SK-N-SH treated with all-trans-retinoic acid at 6 μM for 48 hours (cell line): ENCODE data around the gene ALG8.

Experiments used
- ATAC-seq: fragments of 200-7000 bp; cut with Tn5 transposase; 3 replicates; pipeline ENCODE4 v1.9.1; 2020; ENCODE audit warnings: mild to moderate bottlenecking, moderate library complexity
- BACH2 ChIP-seq: fragments of 250-450 bp; sonication (Bioruptor Pico); IDR thresholded peaks from 2 replicates; pipeline ENCODE4 v1.9.0; 2021; ENCODE audit warnings: mild to moderate bottlenecking, borderline replicate concordance
- CREB5 ChIP-seq: fragments of 250-450 bp; sonication (Bioruptor Pico); IDR thresholded peaks from 2 replicates; pipeline ENCODE4 v1.5.1; 2020; ENCODE audit warnings: low read depth, mild to moderate bottlenecking, moderate library complexity
- CSDC2 ChIP-seq: fragments of 250-450 bp; sonication (Bioruptor Pico); IDR thresholded peaks from 2 replicates; pipeline ENCODE4 v1.5.0; 2020; ENCODE audit warnings: mild to moderate bottlenecking, moderate library complexity
- ESRRG ChIP-seq: fragments of 250-450 bp; sonication (Bioruptor Pico); IDR thresholded peaks from 2 replicates; pipeline ENCODE4 v1.6.1; 2021; ENCODE audit warnings: mild to moderate bottlenecking
- GLIS3 ChIP-seq: fragments of 250-450 bp; sonication (Bioruptor Pico); IDR thresholded peaks from 2 replicates; pipeline ENCODE4 v1.5.0; 2020; ENCODE audit warnings: mild to moderate bottlenecking, moderate library complexity
- ISL1 ChIP-seq: fragments of 250-450 bp; sonication (Bioruptor Pico); IDR thresholded peaks from 2 replicates; pipeline ENCODE4 v2.1.2; 2022; ENCODE audit warnings: mild to moderate bottlenecking, moderate library complexity
- OSR1 ChIP-seq: fragments of 250-450 bp; sonication (Bioruptor Pico); IDR thresholded peaks from 2 replicates; pipeline ENCODE4 v1.8.0; 2022; ENCODE audit warnings: moderate library complexity, mild to moderate bottlenecking, inconsistent platforms
- PATZ1 ChIP-seq: fragments of 250-450 bp; sonication (Bioruptor Pico); IDR thresholded peaks from 2 replicates; pipeline ENCODE4 v1.8.0; 2020; ENCODE audit warnings: mild to moderate bottlenecking, moderate library complexity, borderline replicate concordance
- RARB ChIP-seq: fragments of 250-450 bp; sonication (Bioruptor Pico); IDR thresholded peaks from 2 replicates; pipeline ENCODE4 v1.8.0; 2021; ENCODE audit warnings: mild to moderate bottlenecking, moderate library complexity
- SNAI2 ChIP-seq: fragments of 250-450 bp; sonication (Bioruptor Pico); IDR thresholded peaks from 2 replicates; pipeline ENCODE4 v1.5.0; 2020; ENCODE audit warnings: mild to moderate bottlenecking, moderate library complexity
- TCF4 ChIP-seq: fragments of 250-450 bp; sonication (Bioruptor Pico); IDR thresholded peaks from 2 replicates; pipeline ENCODE4 v1.8.0; 2021; ENCODE audit warnings: mild to moderate bottlenecking, moderate library complexity, borderline replicate concordance
- TOX ChIP-seq: fragments of 250-450 bp; sonication (Bioruptor Pico); IDR thresholded peaks from 2 replicates; pipeline ENCODE4 v1.8.0; 2021; ENCODE audit warnings: mild to moderate bottlenecking, moderate library complexity, borderline replicate concordance
- ZC3H10 ChIP-seq: fragments of 250-450 bp; sonication (Bioruptor Pico); IDR thresholded peaks from 2 replicates; pipeline ENCODE4 v1.5.1; 2021; ENCODE audit warnings: mild to moderate bottlenecking, moderate library complexity
- ZFP3 ChIP-seq: fragments of 250-450 bp; sonication (Bioruptor Pico); IDR thresholded peaks from 2 replicates; pipeline ENCODE4 v1.5.0; 2020; ENCODE audit warnings: mild to moderate bottlenecking, moderate library complexity
- ZFP30 ChIP-seq: fragments of 450-650 bp; formaldehyde crosslinking; IDR thresholded peaks from 2 replicates; pipeline ENCODE4 v1.5.0; 2022; ENCODE audit warnings: mild to moderate bottlenecking, moderate library complexity
- ZNF70 ChIP-seq: fragments of 450-650 bp; formaldehyde crosslinking; IDR thresholded peaks from 2 replicates; pipeline ENCODE4 v1.5.0; 2020; ENCODE audit warnings: mild to moderate bottlenecking, moderate library complexity
- ZNF8 ChIP-seq: fragments of 450-650 bp; formaldehyde crosslinking; IDR thresholded peaks from 2 replicates; pipeline ENCODE4 v1.5.0; 2020; ENCODE audit warnings: mild to moderate bottlenecking, moderate library complexity
- TF ChIP-seq, protein P1 (sequence below): fragments of 250-450 bp; sonication (Bioruptor Pico); IDR thresholded peaks from 2 replicates; pipeline ENCODE4 v1.5.0; 2020; ENCODE audit warnings: mild to moderate bottlenecking, moderate library complexity
- TF ChIP-seq, protein P2 (sequence below): fragments of 250-450 bp; sonication (Bioruptor Pico); IDR thresholded peaks from 2 replicates; pipeline ENCODE4 v1.8.0; 2021; ENCODE audit warnings: low read depth, mild to moderate bottlenecking, moderate library complexity, borderline replicate concordance

ALG8 gene

DNA sequence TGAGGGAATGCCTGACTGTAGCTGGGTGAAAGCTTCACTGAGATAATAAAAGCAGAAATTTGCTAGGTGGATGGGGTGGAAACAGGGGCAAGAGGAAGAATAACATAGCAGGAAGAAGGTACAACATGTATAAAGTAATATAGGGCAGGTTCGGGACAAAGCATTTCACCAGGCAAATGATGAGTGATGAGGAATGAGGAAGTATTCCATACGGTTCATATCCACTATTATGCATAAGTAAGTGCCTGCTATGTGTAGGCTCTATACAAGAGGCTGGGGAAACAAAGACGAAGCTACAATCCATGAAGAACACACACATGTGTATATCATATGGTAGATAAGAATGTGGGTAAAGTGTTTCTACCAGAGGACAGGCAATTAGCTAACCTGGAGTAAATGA lies 67.7 kb downstream of the ALG8 start:
- TF ChIP-seq ZNF70 (CRISPR knock-in tag) (no peak), SNAI2 (CRISPR knock-in tag) (no peak), TOX (CRISPR knock-in tag) (no peak), CSDC2 (CRISPR knock-in tag) (no peak), PATZ1 (no peak), ZFP30 (CRISPR knock-in tag) (no peak), ISL1 (no peak), CREB5 (no peak), BACH2 (CRISPR knock-in tag) (no peak), OSR1 (no peak), TCF4 (CRISPR knock-in tag) (no peak), RARB (CRISPR knock-in tag) (no peak), ESRRG (CRISPR knock-in tag) (no peak), ZNF8 (CRISPR knock-in tag) (no peak), GLIS3 (no peak)
- TF ChIP-seq, protein P1, sequence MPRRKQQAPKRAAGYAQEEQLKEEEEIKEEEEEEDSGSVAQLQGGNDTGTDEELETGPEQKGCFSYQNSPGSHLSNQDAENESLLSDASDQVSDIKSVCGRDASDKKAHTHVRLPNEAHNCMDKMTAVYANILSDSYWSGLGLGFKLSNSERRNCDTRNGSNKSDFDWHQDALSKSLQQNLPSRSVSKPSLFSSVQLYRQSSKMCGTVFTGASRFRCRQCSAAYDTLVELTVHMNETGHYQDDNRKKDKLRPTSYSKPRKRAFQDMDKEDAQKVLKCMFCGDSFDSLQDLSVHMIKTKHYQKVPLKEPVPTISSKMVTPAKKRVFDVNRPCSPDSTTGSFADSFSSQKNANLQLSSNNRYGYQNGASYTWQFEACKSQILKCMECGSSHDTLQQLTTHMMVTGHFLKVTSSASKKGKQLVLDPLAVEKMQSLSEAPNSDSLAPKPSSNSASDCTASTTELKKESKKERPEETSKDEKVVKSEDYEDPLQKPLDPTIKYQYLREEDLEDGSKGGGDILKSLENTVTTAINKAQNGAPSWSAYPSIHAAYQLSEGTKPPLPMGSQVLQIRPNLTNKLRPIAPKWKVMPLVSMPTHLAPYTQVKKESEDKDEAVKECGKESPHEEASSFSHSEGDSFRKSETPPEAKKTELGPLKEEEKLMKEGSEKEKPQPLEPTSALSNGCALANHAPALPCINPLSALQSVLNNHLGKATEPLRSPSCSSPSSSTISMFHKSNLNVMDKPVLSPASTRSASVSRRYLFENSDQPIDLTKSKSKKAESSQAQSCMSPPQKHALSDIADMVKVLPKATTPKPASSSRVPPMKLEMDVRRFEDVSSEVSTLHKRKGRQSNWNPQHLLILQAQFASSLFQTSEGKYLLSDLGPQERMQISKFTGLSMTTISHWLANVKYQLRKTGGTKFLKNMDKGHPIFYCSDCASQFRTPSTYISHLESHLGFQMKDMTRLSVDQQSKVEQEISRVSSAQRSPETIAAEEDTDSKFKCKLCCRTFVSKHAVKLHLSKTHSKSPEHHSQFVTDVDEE (CRISPR knock-in tag): no peak
- no peak for ATAC-seq

DNA sequence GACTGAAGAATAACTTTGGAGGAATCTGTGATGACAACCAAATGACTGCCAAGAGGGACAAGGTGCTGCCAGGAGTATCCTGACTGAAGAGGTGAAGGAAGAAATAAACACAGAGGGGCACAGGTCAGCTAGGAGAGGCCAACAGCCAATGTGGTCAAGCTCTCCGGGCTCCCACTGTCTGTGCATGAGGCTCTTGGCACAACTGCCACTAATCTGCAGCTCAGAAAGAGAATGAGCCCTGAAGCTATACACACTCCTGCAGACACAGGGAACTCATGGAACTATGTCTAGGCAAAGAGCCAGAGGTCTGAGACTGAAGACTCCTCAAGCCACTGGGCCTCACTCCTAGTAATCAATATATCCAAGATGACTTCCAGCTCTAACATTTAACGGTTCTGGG lies 68.8 kb downstream of the ALG8 start:
- TF ChIP-seq ZFP3 (CRISPR knock-in tag) (no peak), ZNF70 (CRISPR knock-in tag) (no peak), ESRRG (CRISPR knock-in tag) (no peak), GLIS3 (no peak), PATZ1 (no peak), OSR1 (no peak), ZNF8 (CRISPR knock-in tag) (no peak), ZFP30 (CRISPR knock-in tag) (no peak), CREB5 (no peak), TCF4 (CRISPR knock-in tag) (no peak), ZC3H10 (CRISPR knock-in tag) (no peak), TOX (CRISPR knock-in tag) (no peak), ISL1 (no peak)
- TF ChIP-seq, protein P2, sequence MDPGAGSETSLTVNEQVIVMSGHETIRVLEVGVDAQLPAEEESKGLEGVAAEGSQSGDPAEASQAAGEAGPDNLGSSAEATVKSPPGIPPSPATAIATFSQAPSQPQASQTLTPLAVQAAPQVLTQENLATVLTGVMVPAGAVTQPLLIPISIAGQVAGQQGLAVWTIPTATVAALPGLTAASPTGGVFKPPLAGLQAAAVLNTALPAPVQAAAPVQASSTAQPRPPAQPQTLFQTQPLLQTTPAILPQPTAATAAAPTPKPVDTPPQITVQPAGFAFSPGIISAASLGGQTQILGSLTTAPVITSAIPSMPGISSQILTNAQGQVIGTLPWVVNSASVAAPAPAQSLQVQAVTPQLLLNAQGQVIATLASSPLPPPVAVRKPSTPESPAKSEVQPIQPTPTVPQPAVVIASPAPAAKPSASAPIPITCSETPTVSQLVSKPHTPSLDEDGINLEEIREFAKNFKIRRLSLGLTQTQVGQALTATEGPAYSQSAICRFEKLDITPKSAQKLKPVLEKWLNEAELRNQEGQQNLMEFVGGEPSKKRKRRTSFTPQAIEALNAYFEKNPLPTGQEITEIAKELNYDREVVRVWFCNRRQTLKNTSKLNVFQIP (CRISPR knock-in tag): no peak
- TF ChIP-seq, protein P1 (CRISPR knock-in tag): no peak
- TF ChIP-seq, all 23 proteins: peak for 0
- no peak for ATAC-seq
